BE2C (cell line): ENCODE data around the gene PKNOX1.
"Not testable (repeated sequence)": the region's sequence is repeated elsewhere in the genome, so short reads cannot be mapped to it uniquely, and the experiment has no call there.

Source experiments
- DNase-seq: peaks from one replicate; pipeline ENCODE4 v3.0.0-alpha.2; 2020
- H3K27me3 ChIP-seq: fragments of 250-450 bp; sonication (Bioruptor Pico); 2 replicates; pipeline ENCODE4 v1.5.1; 2020; ENCODE audit warnings: mild to moderate bottlenecking
- H3K36me3 ChIP-seq: fragments of 250-450 bp; sonication (Bioruptor Pico); 2 replicates; pipeline ENCODE4 v1.5.1; 2020; ENCODE audit warnings: mild to moderate bottlenecking
- H3K4me1 ChIP-seq: fragments of 250-450 bp; sonication (Bioruptor Pico); 2 replicates; pipeline ENCODE4 v1.5.1; 2020
- H3K4me3 ChIP-seq: 2 replicates; pipeline ENCODE4 v1.5.1; 2011; ENCODE audit warnings: low read depth, low read length
- H3K9me3 ChIP-seq: fragments of 250-450 bp; sonication (Bioruptor Pico); 2 replicates; pipeline ENCODE4 v1.5.1; 2020
- CTCF ChIP-seq: IDR thresholded peaks from 2 replicates; pipeline ENCODE4 v1.5.1; 2012; ENCODE audit warnings: mild to moderate bottlenecking, low read depth, low read length

The PKNOX1 gene

GRCh38 chr21:42983103-42983502, 8.7 kb downstream of the PKNOX1 start:
- TF ChIP-seq CTCF, result no peak
- no peaks in the 10 kb centered on the region; the same call in 1 of the 2 replicates for H3K4me1 ChIP-seq
- peaks cover 4% of the 10 kb centered on the region; the same call in 1 of the 2 replicates for H3K36me3 ChIP-seq
- H3K4me3 ChIP-seq, result no peak overlapping the region
- H3K27me3 ChIP-seq, result no peaks in the 10 kb centered on the region
- no peak for DNase-seq
- H3K9me3 ChIP-seq, result no peaks in the 10 kb centered on the region

- H3K36me3 ChIP-seq, result peaks cover 4% of the 10 kb centered on the region; the same call in 1 of the 2 replicates
- TF ChIP-seq CTCF, result no peak
- H3K9me3 ChIP-seq, result no peaks in the 10 kb centered on the region
- no peaks in the 10 kb centered on the region; the same call in 1 of the 2 replicates for H3K4me1 ChIP-seq
- no peak for DNase-seq
- H3K27me3 ChIP-seq, result no peaks in the 10 kb centered on the region
- H3K4me3 ChIP-seq, result no peak overlapping the region
Observed at GRCh38 chr21:42983869-42984268, 9.5 kb downstream of the PKNOX1 start.

GRCh38 chr21:42986125-42986783, 11.9 kb downstream of the PKNOX1 start:
- no peak for TF ChIP-seq CTCF
- no peaks in the 10 kb centered on the region for H3K9me3 ChIP-seq
- H3K27me3 ChIP-seq, result no peaks in the 10 kb centered on the region
- no peak overlapping the region for H3K4me3 ChIP-seq
- H3K4me1 ChIP-seq, result no peaks in the 10 kb centered on the region
- no peak for DNase-seq
- H3K36me3 ChIP-seq, result no peaks in the 10 kb centered on the region

GRCh38 chr21:42988236-42988965, 14.0 kb downstream of the PKNOX1 start:
- Histone ChIP-seq H3K27me3 (no peaks in the 10 kb centered on the region), H3K4me1 (no peaks in the 10 kb centered on the region; the same call in 1 of the 2 replicates), H3K4me3 (no peak overlapping the region), H3K36me3 (no peaks in the 10 kb centered on the region), H3K9me3 (no peaks in the 10 kb centered on the region)
- TF ChIP-seq CTCF, result no peak
- no peak for DNase-seq

GRCh38 chr21:42989370-42989769, 15.0 kb downstream of the PKNOX1 start:
- not testable (repeated sequence) for DNase-seq, H3K4me1 ChIP-seq, H3K4me3 ChIP-seq, H3K9me3 ChIP-seq, H3K27me3 ChIP-seq, H3K36me3 ChIP-seq

GRCh38 chr21:42989816-42990650, 15.7 kb downstream of the PKNOX1 start:
- H3K27me3 ChIP-seq, result no peaks in the 10 kb centered on the region
- no peak overlapping the region for H3K4me3 ChIP-seq
- no peaks in the 10 kb centered on the region for H3K36me3 ChIP-seq
- TF ChIP-seq CTCF, result no peak
- no peak for DNase-seq
- H3K4me1 ChIP-seq, result no peaks in the 10 kb centered on the region; the same call in 1 of the 2 replicates
- H3K9me3 ChIP-seq, result no peaks in the 10 kb centered on the region
